Breast epithelium (tissue), 4 donors: ENCODE results near the gene BRI3. TPM values are rescaled to one million over a fixed set of nuclear protein-coding genes. Genes with fewer than 3 reads are reported as not detected.
"Not testable (repeated sequence)": the region's sequence is repeated elsewhere in the genome, so short reads cannot be mapped to it uniquely, and the experiment has no call there.

Source experiments
- DNase-seq, 2 donors: peaks; one replicate each; pipeline ENCODE4 v3.0.0-alpha.2; 2019; ENCODE audit warnings: low spot score in 2 of 2
- H3K27ac ChIP-seq, 2 donors: fragments of 200-600 bp; sonication (generic) in 1 of 2; one replicate each; pipeline ENCODE4 v1.5.1; 2016 to 2019; ENCODE audit warnings: mild to moderate bottlenecking in 1 of 2
- H3K27me3 ChIP-seq, 2 donors: fragments of 200-600 bp; sonication (generic) in 1 of 2; one replicate each; pipeline versions ENCODE4 v1.5.1 to v1.6.0; 2017 to 2019; ENCODE audit warnings: control low read depth in 1 of 2, mild to moderate bottlenecking in 1 of 2
- H3K36me3 ChIP-seq: fragments of 200-600 bp; one replicate; pipeline ENCODE4 v1.5.1; 2019
- H3K4me1 ChIP-seq, 2 donors: fragments of 200-600 bp; sonication (generic); one replicate each; pipeline ENCODE4 v1.5.1; 2016 to 2019; ENCODE audit warnings: control low read depth in 1 of 2
- H3K4me3 ChIP-seq, 3 donors: fragments of 200-600 bp; sonication (generic); 1 replicate in 2 of 3; 2 replicates in 1 of 3; pipeline ENCODE4 v1.5.1; 2016 to 2019; ENCODE audit warnings: mild to moderate bottlenecking in 3 of 3, moderate library complexity in 2 of 3
- H3K9me3 ChIP-seq, 2 donors: fragments of 200-600 bp; sonication (generic) in 1 of 2; one replicate each; pipeline ENCODE4 v1.5.1; 2016 to 2019; ENCODE audit warnings: control low read depth in 1 of 2
- POLR2A ChIP-seq: fragments of 450-650 bp; IDR thresholded peaks from one replicate; pipeline ENCODE4 v1.6.1; 2016; ENCODE audit warnings: antibody characterized with exemption, mild to moderate bottlenecking, moderate library complexity
- POLR2AphosphoS5 ChIP-seq, 3 donors: sonication (generic); formaldehyde crosslinking; IDR thresholded peaks; one replicate each; pipeline ENCODE4 v1.6.1; 2017; ENCODE audit warnings: antibody characterized with exemption in 3 of 3
- intact Hi-C: fragments of 100-400 bp; cut with DNase I; formaldehyde crosslinking; loops from one replicate; pipeline ENCODE4 v1.15.1; 2023; ENCODE audit warnings: low total_unique reads
- total RNA-seq, 3 donors: library from RNA; depleted of rRNA; stranded (reverse); fragments of >200 nt; gene quantifications; one replicate each; pipeline ENCODE4 v1.1.0, GENCODE V29; 2016
- TF ChIP-seq, protein P1 (sequence below), 3 donors: fragments of 450-650 bp; IDR thresholded peaks; one replicate each; pipeline ENCODE4 v1.5.1; 2016 to 2017; ENCODE audit warnings: antibody characterized with exemption in 3 of 3, mild to moderate bottlenecking in 3 of 3, moderate library complexity in 3 of 3

The BRI3 gene
- total RNA-seq, 3 donors from 2014 or later, result 38.8 to 85.5 (median 56.4) TPM

DNA sequence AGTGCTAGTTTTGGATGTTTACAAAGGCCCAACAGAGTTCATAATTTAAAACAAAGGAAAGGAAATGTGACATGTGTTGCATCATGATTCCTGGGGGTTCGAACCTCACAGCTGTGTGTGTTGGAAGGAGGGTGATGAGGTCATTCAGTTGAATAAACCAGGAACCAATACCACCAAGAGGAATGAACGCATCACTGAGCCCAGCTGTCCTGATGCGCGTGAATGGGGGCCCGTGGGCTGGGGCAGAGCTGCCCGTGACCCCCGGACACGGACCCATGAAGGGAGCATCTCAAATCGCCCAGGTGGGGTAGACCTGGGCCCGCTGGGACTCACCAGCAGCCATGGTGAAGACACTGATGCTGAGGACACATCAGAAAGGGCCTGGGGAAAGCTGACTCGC is 33.0 kb downstream of the BRI3 start:
- Histone ChIP-seq H3K27ac (no peak overlapping the region), H3K9me3 (no peaks in the 10 kb centered on the region), H3K27me3 (no peaks in the 10 kb centered on the region), H3K4me1 (no peaks in the 10 kb centered on the region), H3K4me3 (no peak overlapping the region), H3K36me3 (no peaks in the 10 kb centered on the region)
- intact Hi-C loops, result no loop called here
- no peak for DNase-seq
- TF ChIP-seq POLR2AphosphoS5 (IDR thresholded peaks at IDR 0.05) (no peak), POLR2A (no peak)
- TF ChIP-seq, protein P1, sequence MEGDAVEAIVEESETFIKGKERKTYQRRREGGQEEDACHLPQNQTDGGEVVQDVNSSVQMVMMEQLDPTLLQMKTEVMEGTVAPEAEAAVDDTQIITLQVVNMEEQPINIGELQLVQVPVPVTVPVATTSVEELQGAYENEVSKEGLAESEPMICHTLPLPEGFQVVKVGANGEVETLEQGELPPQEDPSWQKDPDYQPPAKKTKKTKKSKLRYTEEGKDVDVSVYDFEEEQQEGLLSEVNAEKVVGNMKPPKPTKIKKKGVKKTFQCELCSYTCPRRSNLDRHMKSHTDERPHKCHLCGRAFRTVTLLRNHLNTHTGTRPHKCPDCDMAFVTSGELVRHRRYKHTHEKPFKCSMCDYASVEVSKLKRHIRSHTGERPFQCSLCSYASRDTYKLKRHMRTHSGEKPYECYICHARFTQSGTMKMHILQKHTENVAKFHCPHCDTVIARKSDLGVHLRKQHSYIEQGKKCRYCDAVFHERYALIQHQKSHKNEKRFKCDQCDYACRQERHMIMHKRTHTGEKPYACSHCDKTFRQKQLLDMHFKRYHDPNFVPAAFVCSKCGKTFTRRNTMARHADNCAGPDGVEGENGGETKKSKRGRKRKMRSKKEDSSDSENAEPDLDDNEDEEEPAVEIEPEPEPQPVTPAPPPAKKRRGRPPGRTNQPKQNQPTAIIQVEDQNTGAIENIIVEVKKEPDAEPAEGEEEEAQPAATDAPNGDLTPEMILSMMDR (IDR thresholded peaks at IDR 0.05), result no peak

DNA sequence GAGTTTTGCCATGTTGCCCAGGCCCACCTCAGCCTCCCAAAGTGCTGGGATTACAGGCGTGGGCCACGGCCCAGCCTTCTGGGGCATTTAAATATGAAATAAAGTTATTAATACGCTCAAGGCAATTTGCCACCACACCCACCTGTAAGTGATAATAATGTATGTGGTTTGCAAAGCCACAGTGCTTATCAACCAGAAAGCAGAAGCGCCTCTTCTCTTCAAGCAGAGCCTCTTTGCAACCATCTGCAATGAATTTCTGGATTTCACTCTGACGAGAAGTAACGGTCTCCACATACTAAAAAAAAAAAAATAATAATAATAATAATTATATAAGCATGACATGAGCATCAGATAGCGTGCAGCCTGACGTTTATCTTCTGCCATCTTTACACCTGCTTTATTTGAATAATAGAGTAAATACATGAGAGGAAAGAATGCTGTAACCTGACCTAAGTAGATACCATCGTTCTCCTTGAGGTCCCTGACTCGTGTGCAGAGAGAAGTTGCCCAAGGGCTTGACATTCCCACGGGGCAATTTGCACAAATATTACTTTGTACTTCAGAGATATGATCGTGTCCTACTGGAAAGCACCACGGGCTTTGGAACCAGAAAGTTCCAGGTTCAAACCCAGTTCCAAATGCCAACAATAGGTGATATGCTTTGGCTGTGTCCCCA is 34.0 kb downstream of the BRI3 start:
- H3K27ac ChIP-seq, result no peak overlapping the region
- no peak for DNase-seq
- no peak for TF ChIP-seq POLR2AphosphoS5 (IDR thresholded peaks at IDR 0.05)
- no peak for TF ChIP-seq POLR2A
- no peak overlapping the region for H3K4me3 ChIP-seq
- H3K27me3 ChIP-seq, result no peaks in the 10 kb centered on the region
- H3K4me1 ChIP-seq, result no peaks in the 10 kb centered on the region
- H3K36me3 ChIP-seq, result no peaks in the 10 kb centered on the region
- no peaks in the 10 kb centered on the region for H3K9me3 ChIP-seq
- intact Hi-C loops, result no loop called here

DNA sequence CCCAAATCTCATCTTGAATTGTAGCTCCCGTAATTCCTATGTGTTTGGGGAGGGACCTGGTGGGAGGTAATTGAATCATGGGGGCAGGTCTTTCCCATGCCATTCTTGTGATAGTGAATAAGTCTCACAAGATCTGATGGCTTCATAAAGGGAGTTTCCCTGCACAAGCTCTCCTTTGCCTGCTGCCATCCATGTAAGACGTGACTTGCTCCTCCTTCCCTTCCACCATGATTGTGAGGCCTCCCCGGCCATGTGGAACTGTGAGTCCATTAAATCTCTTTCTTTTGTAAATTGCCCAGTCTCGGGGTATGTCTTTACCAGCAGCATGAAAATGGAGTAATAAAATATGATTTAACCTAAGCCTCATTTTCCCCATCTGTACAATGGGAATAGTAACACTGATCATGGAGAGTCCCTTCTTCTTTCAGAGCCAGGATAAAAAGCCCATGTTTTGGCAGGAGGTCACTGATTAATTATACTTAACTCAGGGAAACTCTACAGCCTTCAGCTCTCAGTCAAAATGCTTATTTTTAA is 34.6 kb downstream of the BRI3 start:
- H3K36me3 ChIP-seq, intact Hi-C loops, H3K4me1 ChIP-seq, H3K27me3 ChIP-seq, DNase-seq, H3K9me3 ChIP-seq, H3K27ac ChIP-seq, H3K4me3 ChIP-seq: not testable (repeated sequence)

DNA sequence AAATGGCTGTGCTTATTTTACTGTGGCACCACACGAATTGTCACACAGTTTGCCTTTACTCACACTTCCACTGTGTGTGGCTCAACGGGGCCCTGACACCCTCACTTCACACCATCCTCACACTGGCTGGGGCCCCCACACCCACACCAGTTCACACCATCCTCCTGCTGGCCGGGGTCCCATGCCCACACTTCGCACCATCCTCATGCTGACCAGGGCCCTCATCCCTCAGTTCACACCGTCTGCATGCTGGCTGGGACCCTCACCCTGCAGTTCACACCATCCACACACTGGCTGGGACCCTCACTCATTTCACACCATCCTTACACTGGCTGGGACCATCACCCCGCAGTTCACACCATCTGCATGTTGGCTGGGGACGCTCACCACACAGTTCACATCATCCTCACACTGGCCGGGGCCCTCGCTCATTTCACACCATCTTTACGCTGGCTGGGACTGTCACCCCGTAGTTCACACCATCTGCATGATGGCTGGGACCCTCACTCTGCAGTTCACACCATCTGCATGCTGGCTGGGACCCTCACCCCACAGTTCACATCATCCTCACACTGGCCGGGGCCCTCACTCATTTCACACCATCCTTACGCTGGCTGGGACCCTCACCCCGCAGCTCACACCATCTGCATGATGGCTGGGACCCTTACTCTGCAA is 36.0 kb downstream of the BRI3 start:
- no peak for DNase-seq
- Histone ChIP-seq H3K27ac (no peak overlapping the region), H3K4me1 (no peaks in the 10 kb centered on the region), H3K27me3 (no peaks in the 10 kb centered on the region), H3K36me3 (no peaks in the 10 kb centered on the region), H3K4me3 (no peak overlapping the region), H3K9me3 (no peaks in the 10 kb centered on the region)
- no peak for TF ChIP-seq POLR2A
- no peak for TF ChIP-seq POLR2AphosphoS5 (IDR thresholded peaks at IDR 0.05)
- TF ChIP-seq, protein P1 (IDR thresholded peaks at IDR 0.05), result no peak
- intact Hi-C loops, result no loop called here

DNA sequence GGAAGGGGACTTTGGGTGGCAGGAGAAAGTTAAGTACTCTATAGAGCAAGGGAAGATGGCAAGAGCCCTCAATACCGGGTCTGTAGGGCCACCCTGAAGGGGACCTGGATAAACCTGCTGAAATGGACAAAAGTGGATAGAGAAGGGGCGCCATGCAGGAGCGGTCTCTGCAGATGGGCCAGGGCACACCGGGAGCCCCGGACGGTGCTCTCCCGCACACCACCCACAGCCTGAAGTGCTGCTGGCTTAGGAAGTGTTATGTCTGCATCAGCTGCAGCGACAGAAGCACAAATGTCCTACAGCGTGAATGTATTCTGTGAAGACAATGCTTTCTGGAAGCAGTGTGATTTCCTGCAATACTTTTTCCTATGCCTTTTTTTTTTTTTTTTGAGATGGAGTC is 37.7 kb downstream of the BRI3 start:
- no peak overlapping the region for H3K4me3 ChIP-seq
- intact Hi-C loops, result no loop called here
- TF ChIP-seq, protein P1 (IDR thresholded peaks at IDR 0.05), result no peak
- TF ChIP-seq POLR2A, result no peak
- TF ChIP-seq POLR2AphosphoS5 (IDR thresholded peaks at IDR 0.05), result no peak
- no peak for DNase-seq
- H3K4me1 ChIP-seq, result no peaks in the 10 kb centered on the region
- no peaks in the 10 kb centered on the region for H3K9me3 ChIP-seq
- no peak overlapping the region for H3K27ac ChIP-seq
- H3K27me3 ChIP-seq, result no peaks in the 10 kb centered on the region
- no peaks in the 10 kb centered on the region for H3K36me3 ChIP-seq

DNA sequence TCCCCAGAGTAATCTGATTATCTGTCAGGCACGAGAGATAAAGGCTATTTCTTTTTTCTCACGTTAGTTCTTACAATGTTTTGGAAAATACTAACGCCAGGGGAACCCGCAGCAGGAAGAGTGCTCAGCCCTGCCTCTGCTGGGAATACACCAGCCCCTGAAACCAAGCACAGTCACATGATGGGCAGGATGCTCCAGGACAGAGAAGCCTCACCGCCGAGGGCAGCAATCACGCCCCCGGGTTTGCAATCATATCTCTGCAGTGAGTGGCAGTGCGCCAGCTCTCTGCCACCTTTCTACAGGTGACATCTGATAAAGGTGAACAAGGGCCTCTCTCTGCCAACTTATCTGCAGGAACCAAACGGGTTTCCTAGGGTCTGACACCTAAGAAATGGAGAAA is 39.8 kb downstream of the BRI3 start:
- intact Hi-C loops, result no loop called here
- H3K4me1 ChIP-seq, result no peaks in the 10 kb centered on the region
- H3K27ac ChIP-seq, result no peak overlapping the region
- no peak overlapping the region for H3K4me3 ChIP-seq
- no peaks in the 10 kb centered on the region for H3K36me3 ChIP-seq
- TF ChIP-seq, protein P1 (IDR thresholded peaks at IDR 0.05), result no peak
- TF ChIP-seq POLR2AphosphoS5 (IDR thresholded peaks at IDR 0.05), result no peak
- TF ChIP-seq POLR2A, result no peak
- no peaks in the 10 kb centered on the region for H3K27me3 ChIP-seq
- no peaks in the 10 kb centered on the region for H3K9me3 ChIP-seq
- DNase-seq, result no peak
